Stimulated activated CD8-positive, alpha-beta memory T cell treated with anti-CD3 and anti-CD28 coated beads, Interleukin-7, amount 100 ng/mL, for 1 hour (primary cell): ENCODE results near the gene RNF126.
A peak's percentile ranks its signal among the peaks of the same experiment; 100 is the strongest.
"Not testable (repeated sequence)": the region's sequence is repeated elsewhere in the genome, so short reads cannot be mapped to it uniquely, and the experiment has no call there.

ENCODE experiments used
- DNase-seq, 2 donors: peaks; one replicate each; pipeline ENCODE4 v3.0.0-alpha.2; 2020; ENCODE audit warnings: low read depth in 2 of 2

Gene RNF126

DNA sequence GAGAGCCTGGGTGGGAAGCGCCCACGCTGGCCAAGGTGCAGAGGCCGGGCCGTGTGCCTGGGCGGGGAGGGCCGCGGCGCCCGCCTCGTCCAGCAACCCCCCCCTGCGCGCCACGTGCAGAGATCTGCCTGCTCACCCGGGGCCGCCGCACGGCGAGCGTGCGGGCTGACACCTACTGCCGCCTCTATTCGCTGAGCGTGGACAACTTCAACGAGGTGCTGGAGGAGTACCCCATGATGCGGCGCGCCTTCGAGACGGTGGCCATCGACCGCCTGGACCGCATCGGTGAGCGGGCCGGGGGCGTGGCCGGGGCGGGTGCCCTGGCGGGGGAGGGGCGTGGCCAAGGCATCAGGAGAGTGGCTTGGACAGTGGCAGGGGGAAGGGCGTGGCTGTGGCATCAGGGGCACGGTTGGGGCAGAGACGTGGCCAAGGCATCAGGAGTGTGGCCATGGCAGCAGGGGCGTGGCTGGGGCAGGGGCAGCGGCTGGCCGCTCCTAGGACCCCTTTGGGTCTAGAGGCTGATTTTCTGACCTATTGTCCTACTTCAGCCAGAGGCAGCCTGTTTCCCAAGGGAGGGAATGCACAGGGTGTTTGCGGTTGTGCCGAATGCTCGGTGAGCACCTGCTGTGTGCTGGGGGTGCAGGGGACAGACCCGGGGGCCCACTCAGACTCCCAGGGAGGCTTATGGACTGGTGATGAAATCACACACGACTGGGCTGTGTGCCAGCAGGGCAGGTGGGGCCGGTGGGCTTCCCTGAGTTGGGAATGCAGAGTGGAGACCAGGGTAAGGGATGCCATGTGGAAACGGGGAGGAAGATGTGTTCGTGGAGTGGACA is 49.1 kb downstream of the RNF126 start:
- DNase-seq, result no peak

DNA sequence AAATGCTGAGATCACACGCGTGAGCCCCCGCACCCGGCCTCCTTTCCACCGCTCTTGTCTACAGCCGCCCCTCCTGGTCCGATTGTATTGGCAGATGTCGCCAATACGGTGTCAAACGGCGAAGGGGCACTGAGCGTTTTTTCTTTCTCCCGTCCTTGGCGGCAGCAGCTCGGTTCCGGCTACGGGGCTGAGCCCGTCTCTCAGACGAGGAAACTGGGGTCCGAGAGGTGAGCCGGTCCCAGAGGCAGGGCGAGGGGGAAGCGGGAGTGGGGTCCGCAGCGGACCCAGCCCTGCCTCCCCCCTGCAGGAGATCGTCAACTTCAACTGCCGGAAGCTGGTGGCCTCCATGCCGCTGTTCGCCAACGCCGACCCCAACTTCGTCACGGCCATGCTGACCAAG is 50.1 kb downstream of the RNF126 start:
- DNase-seq, result no peak

DNA sequence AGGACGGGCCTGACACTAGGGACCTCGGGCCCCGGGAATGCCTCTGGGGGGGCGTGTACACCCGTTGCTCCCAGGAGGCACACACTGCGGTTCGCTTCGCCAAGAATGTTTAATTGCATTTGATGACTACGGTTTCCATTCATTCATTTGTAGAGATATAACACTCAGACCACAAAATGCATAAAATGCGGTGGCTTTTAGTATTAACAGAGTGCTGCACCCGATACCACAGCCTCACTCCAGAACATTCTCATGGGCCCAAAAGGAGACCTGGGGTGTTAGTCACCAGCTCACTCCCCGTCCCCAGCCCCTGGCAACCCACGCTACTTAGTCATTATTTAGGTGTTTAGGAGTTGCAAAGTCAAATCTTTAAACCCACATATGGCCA is 51.5 kb downstream of the RNF126 start:
- peak in 1 of 2 donors; percentile 21 for DNase-seq

DNA sequence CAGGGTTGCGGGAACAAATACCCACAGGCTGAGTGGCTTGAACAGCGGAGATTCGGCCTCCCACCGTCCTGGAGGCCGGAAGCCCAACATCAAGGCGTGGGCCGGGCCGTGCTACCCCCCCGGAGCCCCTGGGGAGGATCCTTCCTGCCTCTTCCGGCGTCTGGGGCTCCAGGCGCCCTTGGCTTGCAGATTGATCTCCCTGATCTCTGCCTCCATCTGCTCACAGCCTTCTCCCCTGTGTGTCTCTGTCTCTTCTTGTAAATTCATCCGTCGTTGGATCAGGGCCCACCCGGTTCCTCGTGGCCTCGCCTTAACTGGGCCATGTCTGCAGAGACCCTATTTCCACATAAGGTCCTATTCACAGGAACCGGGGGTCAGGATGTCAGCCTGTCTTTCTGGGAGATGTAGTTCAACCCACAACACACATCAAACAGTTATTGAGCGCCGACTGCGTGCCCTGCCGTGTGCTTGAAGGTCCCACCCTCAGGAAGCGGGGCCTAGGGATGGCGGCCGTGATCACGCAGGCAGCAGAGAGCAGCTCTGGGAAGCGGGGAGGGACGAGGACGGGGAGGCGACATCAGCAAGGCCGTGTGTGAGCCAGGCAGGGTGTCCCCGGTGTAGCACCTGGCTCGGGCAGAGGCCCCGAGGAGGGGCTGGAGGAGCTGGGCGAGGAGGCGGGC is 52.1 kb downstream of the RNF126 start:
- peak; percentile 29 to 37 for DNase-seq

DNA sequence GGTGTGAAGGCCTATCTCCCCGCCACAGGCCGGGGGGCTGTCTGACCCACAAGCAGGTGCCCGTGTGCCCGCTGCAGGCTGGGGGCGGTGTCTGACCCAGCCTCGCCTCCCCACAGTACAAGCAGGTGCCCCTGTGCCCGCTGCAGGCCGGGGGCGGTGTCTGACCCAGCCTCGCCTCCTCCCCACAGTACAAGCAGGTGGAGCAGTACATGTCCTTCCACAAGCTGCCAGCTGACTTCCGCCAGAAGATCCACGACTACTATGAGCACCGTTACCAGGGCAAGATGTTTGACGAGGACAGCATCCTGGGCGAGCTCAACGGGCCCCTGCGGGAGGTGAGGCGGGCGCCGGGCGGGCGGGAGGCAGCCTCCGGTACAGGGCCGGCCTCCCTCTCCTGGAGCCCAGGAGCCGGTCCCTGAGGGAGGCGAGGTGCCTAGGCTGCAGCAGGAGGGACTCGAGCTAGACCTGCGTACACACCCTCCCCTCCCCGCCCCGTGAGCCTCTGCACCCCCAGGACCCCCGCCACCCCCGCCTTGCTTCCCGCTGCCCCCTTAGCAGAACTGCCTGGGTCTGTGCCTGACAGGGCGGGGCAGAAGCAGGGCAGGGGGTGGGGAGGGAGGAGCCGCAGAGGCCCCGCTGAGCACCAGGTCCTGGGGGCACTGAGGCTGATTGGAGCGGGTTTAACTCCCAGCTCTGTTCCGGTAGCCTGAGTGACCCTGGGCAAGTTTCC is 52.8 kb downstream of the RNF126 start:
- DNase-seq, result no peak

DNA sequence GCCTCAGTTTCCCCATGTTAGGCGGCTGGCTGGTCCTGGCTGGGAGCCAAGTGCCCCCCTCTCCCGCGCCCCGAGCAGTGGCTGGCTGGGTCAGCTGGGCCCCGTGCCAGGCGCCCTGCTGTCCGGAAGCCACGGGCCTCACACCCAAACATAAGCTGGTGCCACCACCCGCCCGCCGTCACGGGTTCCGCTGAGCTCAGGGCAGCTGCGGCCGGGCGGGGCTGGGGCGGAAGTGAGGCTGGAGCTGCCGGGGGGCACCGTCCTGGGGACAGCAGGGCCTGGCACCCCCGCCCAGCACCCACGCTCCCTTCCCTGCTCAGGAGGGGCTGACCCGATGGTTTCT is 54.0 kb downstream of the RNF126 start:
- no peak for DNase-seq

DNA sequence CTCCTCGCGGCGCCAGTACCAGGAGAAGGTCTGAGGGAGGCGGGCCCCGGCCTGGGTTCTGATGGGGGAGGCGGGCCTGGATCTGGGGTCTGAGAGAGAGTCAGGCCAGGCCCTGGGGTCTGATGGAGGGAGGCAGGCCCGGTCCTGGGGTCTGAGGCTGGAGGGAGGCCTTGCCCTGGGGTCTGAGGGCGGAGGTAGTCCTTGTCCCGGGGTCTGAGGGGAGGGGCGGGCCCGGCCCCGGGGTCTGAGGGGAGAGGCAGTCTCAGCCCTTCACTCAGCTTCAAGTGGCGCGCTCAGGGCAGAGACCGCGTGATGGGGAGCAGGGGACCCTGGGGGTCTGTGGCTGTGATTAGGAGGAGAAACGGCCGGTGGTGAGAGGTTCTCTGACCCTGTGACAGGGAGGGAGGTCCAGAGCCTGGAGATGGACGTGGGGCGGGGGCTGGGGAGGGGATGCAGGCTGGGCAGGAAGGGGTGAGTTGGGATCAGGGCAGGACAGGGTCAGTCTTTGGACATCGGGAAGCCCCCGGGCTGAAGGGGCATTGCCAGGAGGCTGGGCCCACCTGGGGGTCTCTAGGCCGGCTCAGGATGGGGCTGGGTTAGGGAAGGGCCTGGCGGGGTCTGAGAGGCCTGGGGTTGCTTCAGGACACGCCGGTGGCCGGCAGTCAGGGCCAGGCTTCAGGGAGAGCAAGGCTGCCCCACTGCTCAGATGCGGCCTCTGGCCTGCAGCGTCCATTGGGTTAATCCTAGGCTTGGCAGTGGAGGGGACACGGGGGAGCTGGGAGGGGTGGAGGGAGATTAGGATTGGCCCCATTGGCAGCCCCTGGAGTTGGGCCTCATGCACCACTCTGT is 54.6 kb downstream of the RNF126 start:
- no peak for DNase-seq

DNA sequence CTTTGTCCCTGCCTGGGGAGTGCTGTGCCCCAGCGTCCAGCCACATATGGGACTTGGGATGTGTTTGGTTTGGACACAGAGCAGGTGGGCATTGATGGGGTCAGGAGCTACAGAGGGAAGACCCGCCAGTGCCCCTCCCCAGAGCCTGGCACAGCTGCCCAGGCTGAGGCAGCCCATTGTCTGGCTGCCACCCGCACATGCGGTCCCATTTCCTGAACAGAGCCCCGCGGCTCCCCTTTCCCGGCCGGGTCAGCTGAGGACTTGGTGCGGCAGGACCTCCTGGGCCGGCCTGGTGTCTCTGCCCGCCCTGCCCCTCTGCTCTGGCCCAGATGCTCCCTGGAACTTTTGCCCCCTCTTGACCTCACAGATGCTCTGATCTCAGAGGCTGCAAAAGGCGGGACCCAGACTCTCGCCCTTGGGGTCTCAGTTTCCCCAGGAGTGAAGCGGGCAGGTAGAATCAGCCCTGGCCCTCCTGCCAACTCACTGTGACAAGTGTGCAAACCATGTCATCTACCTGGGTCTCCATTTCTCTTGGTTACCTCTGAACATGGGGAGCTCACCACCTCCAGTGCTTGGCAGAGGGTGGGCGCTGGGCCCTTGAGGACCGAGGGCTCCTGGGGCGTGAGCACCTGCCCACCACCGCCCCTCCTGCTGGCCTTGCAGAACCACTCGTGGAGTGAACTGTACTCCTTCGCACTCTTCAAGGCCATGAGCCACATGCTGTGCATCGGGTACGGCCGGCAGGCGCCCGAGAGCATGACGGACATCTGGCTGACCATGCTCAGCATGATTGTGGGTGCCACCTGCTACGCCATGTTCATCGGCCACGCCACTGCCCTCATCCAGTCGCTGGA is 55.5 kb downstream of the RNF126 start:
- DNase-seq, result no peak

DNA sequence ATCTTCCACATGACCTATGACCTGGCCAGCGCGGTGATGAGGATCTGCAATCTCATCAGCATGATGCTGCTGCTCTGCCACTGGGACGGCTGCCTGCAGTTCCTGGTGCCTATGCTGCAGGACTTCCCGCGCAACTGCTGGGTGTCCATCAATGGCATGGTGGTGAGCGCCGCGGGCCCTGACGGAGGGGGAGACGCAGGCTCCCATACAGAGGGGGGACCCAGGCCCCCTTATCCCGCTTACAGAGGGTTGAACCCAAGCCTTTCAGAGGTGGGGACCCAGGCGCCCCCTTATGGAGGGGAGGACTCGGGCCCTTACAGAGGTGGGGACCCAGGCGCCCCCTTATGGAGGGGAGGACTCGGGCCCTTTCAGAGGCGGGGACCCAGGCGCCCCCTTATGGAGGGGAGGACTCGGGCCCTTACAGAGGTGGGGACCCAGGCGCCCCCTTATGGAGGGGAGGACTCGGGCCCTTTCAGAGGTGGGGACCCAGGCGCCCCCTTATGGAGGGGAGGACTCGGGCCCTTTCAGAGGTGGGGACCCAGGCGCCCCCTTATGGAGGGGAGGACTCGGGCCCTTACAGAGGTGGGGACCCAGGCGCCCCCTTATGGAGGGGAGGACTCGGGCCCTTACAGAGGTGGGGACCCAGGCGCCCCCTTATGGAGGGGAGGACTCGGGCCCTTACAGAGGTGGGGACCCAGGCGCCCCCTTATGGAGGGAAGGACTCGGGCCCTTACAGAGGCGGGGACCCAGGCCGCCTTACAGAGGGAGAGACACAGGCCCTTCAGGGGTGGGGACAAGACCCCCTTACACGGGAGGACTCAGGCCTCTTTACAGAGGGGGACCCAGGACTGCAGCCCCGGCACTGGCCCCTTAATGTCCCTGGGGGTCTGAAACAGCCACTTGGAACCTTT is 57.7 kb downstream of the RNF126 start:
- DNase-seq, result not testable (repeated sequence)

DNA sequence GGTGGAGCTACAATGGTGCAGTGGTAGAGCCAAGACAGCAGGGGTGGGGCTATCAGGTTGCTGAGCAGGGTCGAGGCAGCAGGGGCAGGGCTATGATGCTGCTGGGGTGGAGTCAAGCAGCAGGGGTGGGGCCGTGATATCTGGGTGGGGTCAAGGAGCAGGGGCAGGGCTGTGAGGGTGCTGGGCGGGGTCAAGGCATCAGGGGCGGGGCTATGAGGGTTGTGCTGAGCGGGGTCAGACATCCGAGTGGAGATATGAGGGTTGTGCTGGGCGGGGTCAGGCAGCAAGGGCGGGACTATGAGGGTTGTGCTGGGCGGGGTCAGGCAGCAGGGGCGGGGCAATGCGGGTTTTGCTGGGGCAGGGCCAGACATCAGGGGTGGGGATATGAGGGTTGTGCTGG is 58.7 kb downstream of the RNF126 start:
- no peak for DNase-seq

DNA sequence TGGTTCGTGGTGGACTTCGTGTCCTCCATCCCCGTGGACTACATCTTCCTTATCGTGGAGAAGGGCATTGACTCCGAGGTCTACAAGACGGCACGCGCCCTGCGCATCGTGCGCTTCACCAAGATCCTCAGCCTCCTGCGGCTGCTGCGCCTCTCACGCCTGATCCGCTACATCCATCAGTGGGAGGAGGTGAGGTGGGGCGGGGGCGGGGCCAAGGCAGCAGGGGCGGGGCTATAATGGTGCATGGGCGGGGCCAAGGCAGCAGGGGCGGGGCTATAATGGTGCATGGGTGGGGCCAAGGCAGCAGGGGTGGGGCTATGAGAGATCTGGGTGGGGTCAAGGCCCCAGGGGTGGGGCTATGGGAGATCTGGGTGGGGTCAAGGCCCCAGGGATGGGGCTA is 59.2 kb downstream of the RNF126 start:
- DNase-seq, result not testable (repeated sequence)

DNA sequence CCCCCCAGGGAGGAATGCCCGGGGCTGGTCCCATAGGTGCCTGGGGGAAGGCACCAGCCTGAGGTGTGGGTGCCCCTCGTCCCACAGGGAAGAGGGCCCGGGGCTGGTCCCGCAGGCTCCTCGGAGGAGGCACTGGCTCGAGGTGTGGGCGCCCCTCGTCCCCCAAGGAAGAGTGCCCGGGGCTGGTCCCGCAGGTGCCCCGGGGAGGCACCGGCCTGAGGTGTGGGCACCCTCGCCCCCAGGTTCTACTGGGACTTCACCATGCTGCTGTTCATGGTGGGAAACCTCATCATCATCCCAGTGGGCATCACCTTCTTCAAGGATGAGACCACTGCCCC is 59.7 kb downstream of the RNF126 start:
- not testable (repeated sequence) for DNase-seq

DNA sequence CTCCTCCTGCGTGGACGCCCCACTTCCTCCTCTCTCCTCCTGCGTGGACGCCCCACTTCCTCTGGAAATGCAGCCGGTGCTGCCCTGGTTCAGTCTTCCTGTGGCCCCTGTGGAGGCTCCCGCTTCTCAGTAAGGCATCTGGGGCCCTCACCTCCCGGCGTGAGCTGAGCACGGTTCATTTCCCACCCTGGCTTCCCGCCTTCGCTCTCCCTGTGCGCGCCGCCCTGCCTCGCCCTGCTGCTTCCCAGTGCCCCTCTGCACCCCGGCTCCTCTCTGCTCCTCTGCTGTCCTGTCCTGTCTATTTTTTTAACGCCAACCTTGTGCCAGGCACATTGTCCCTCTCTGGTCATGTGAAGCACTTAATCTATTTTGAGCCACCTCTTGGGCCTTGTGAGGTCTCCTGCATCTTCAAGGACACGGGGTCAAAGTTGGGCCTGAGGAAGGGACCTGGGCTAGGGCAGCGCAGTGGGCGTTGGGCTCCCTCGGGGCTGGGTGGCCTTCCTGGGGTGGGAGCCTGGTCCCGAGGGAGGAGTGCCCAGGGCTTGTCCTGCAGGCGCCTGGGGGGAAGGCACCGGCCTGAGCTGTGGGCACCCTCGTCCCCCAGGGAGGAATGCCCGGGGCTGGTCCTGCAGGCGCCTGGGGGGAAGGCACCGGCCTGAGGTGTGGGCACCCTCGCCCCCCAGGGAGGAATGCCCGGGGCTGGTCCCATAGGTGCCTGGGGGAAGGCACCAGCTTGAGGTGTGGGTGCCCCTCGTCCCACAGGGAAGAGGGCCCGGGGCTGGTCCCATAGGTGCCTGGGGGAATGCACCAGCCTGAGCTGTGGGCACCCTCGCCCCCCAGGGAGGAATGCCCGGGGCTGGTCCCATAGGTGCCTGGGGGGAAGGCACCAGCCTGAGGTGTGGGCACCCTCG is 60.4 kb downstream of the RNF126 start:
- no peak for DNase-seq

DNA sequence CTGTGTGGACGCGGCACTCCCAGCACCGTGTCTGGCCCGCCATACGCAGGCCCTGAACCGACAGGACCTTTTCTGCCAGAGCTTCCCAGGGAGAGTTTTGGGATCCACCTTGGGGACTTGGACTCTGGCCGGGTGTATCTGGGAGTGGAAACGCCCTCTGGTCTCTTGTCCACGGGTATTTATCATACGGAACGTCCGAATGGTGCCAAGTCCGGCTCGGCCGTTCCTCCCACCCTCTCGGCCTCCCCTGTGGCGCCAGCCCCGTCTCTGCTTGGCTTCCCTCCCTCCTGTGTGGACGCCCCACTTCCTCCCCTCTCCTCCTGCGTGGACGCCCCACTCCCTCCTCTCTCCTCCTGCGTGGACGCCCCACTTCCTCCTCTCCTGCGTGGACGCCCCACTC is 61.2 kb downstream of the RNF126 start:
- no peak for DNase-seq

DNA sequence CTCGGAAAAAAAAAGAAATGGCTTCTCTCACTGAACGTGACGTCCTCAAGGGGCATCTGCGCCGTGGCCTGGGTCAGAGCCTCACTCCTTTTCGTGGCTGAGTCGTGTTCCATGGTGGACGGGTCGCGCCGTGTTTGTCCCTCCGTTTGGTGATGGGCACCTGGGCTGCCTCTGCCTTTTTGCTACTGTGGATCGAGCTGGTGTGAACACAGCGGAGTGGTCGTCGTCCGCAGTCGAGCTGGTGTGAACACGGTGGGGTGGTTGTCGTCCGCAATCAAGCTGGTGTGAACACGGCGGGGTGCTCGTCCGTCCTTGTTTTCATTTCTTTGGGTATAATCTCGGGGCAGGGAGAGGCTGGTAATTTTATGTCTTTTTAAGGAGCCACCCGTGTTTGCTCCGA is 61.7 kb downstream of the RNF126 start:
- DNase-seq, result no peak
